ENCODE measurements around the gene AVPI1. TPM values are rescaled to one million over a fixed set of nuclear protein-coding genes. Genes with fewer than 3 reads are reported as not detected.

Gene AVPI1
- total and polyA plus RNA-seq, 2 of the 13 experiments (the other 11 are each of a cell fraction or from before 2014, with no cell fraction given) = 39.8 to 61.2 TPM

- TF ChIP-seq MBD4 (IDR thresholded peaks at IDR 0.05; ENCODE audit: borderline replicate concordance, low read length) (no peak), ZNF335 (CRISPR knock-in tag; IDR thresholded peaks at IDR 0.05) (no peak; the same call in 1 of the 2 replicates), SKI (IDR thresholded peaks at IDR 0.05; ENCODE audit: partially characterized antibody) (peak; percentile 9), HOXA3 (CRISPR knock-in tag; IDR thresholded peaks at IDR 0.05) (peak; percentile 76), ZNF441 (CRISPR knock-in tag; IDR thresholded peaks at IDR 0.05; ENCODE audit: borderline replicate concordance) (no peak), ZNF10 (CRISPR knock-in tag; IDR thresholded peaks at IDR 0.05; ENCODE audit: borderline replicate concordance, low read depth) (no peak), PAX8 (CRISPR knock-in tag; IDR thresholded peaks at IDR 0.05; ENCODE audit: borderline replicate concordance) (no peak), ZNF558 (CRISPR knock-in tag; IDR thresholded peaks at IDR 0.05; ENCODE audit: borderline replicate concordance) (peak; percentile 72; the same call in 1 of the 2 replicates), PITX1 (CRISPR knock-in tag; IDR thresholded peaks at IDR 0.05) (peak; percentile 68; the same call in 1 of the 2 replicates), ZNF629 (CRISPR knock-in tag; conservative IDR thresholded peaks at IDR 0.05) (no peak; the same call in 1 of the 2 replicates), TCF7 (IDR thresholded peaks at IDR 0.05; ENCODE audit: low read depth) (no peak), HDAC6 (IDR thresholded peaks at IDR 0.05; ENCODE audit: low read depth, low read length) (no peak), ZFAT (CRISPR knock-in tag; conservative IDR thresholded peaks at IDR 0.05) (no peak), ZNF678 (CRISPR knock-in tag; IDR thresholded peaks at IDR 0.05) (no peak), NFKB2 (CRISPR knock-in tag; IDR thresholded peaks at IDR 0.05; ENCODE audit: borderline replicate concordance) (peak; percentile 60; the same call in 1 of the 2 replicates), GMEB2 (CRISPR knock-in tag; IDR thresholded peaks at IDR 0.05; ENCODE audit: low read depth) (no peak), ZNF772 (CRISPR knock-in tag; IDR thresholded peaks at IDR 0.05) (peak; percentile 70), ZHX1 (CRISPR knock-in tag; IDR thresholded peaks at IDR 0.05; ENCODE audit: low read depth) (no peak), IRF2 (CRISPR knock-in tag; IDR thresholded peaks at IDR 0.05) (peak; percentile 78), IRF1 (CRISPR knock-in tag; IDR thresholded peaks at IDR 0.05; ENCODE audit: low read depth) (no peak), RFXAP (CRISPR knock-in tag; IDR thresholded peaks at IDR 0.05; ENCODE audit: borderline replicate concordance) (peak; percentile 61; the same call in 1 of the 2 replicates), THAP8 (CRISPR knock-in tag; IDR thresholded peaks at IDR 0.05; ENCODE audit: borderline replicate concordance) (no peak), FOXA3 (CRISPR knock-in tag; IDR thresholded peaks at IDR 0.05) (peak; percentile 76), FOXC1 (CRISPR knock-in tag; IDR thresholded peaks at IDR 0.05; ENCODE audit: borderline replicate concordance) (no peak), ZNF17 (CRISPR knock-in tag; IDR thresholded peaks at IDR 0.05) (no peak), BCL6 (CRISPR knock-in tag; IDR thresholded peaks at IDR 0.05) (peak; percentile 53)
These were observed 20.3 kb upstream of the AVPI1 start (continued) for GRCh38 chr10:97707134-97707861.

Measured in HepG2 (cell line).